22Rv1 (cell line): ENCODE data around the gene EBF3.

Experiments used
- H3K27ac ChIP-seq: fragments of 450-650 bp; 2 replicates; pipeline ENCODE4 v1.5.1; 2017
- CTCF ChIP-seq: fragments of 450-650 bp; IDR thresholded peaks from 2 replicates; pipeline ENCODE4 v1.5.1; 2017; ENCODE audit warnings: mild to moderate bottlenecking
- ZFX ChIP-seq: fragments of 450-650 bp; IDR thresholded peaks from 2 replicates; pipeline ENCODE4 v1.6.1; 2017; ENCODE audit warnings: antibody characterized with exemption, borderline replicate concordance

The EBF3 gene

GRCh38 chr10:129853562-129853903 lies 110.5 kb downstream of the EBF3 start:
- TF ChIP-seq ZFX (no peak), CTCF (peak; percentile 52)
- H3K27ac ChIP-seq: no peak overlapping the region

DNA sequence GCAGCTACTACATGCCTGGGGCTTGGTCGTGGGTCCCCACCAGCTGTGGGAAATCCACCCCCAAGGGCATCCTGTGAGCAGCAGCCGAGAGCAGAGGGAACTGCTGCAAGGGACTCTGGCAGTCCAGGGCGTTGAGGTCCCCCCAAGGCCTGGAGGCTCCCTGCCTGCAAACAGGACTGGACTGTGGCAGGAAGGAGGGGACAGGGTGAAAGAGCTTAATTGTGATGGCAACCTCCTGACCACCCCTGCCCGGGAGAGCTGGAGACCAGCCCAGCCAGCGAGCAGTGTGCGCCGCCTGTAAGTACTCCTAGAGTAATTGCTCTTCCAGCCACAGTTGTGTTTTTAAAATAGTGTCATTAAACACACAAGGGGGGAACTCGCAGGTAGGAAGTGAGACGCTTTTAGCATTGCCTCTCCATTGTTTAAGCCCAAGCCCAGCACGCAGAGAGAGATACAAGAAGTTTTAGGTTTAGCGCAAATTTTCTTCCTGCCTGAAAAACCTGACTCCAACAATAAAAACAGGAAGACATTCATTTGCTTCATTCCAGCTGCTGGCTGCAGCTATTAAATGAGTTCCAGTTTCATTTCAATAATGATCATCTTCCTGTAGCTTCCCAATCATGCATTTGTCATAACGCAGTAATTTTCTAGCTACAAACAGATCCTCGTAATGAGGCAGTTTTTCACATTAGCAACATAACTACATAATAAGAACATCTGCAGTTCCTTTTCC lies 111.1 kb downstream of the EBF3 start:
- H3K27ac ChIP-seq: no peak overlapping the region
- no peak for TF ChIP-seq ZFX
- TF ChIP-seq CTCF: no peak

- no peak overlapping the region for H3K27ac ChIP-seq
- TF ChIP-seq ZFX (no peak), CTCF (no peak)
Observed at GRCh38 chr10:129851941-129852640, 112.0 kb downstream of the EBF3 start.

- no peak overlapping the region for H3K27ac ChIP-seq
- no peak for TF ChIP-seq ZFX
- TF ChIP-seq CTCF: no peak
Observed at GRCh38 chr10:129850790-129851189, 113.3 kb downstream of the EBF3 start.

DNA sequence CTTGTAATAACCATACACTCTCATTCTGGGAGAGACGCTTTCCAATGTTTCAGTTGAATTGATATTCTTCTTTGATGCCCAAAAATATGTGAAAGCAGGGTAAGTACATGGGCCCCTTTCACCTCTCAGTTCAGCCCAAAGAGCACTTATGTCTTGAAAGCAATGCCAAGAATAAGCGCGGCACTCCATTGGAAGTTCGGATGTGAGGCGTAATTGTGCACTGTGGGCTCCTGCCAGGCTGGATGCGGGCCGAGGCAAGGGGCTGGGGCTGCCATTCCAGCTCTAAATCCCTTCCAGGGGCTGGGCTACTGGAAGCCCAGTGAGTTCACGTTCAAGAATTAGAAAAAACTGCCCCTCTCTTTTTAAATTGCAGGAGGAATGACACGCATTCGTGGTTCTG lies 113.8 kb downstream of the EBF3 start:
- TF ChIP-seq ZFX: no peak
- no peak for TF ChIP-seq CTCF
- H3K27ac ChIP-seq: no peak overlapping the region

GRCh38 chr10:129849853-129850252 lies 114.2 kb downstream of the EBF3 start:
- no peak overlapping the region for H3K27ac ChIP-seq
- TF ChIP-seq ZFX (no peak), CTCF (no peak)

DNA sequence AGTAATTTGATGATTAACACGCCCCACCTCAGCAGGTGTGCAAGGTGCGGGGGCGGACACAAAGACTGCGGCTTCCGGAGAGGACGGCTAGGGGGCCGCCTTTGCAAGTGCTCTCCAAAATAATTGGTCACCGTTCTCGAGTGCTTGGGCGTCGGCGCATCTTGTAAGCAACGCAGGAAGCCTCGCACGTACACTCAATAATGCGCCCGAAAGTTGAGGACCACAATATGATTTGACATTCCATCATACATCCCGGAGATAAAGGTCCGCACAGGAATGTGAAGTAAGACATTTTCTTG lies 114.7 kb downstream of the EBF3 start:
- TF ChIP-seq CTCF (no peak), ZFX (no peak)
- no peak overlapping the region for H3K27ac ChIP-seq
